Activated CD8-positive, alpha-beta memory T cell treated with anti-CD3 and anti-CD28 coated beads, Interleukin-2, amount 50 U/mL, for 24 hours (primary cell): ENCODE measurements around the gene SLCO4C1.

ENCODE experiments used
- DNase-seq: peaks from one replicate; pipeline ENCODE4 v3.0.0-alpha.2; 2020; ENCODE audit errors: extremely low read depth

Gene SLCO4C1

DNA sequence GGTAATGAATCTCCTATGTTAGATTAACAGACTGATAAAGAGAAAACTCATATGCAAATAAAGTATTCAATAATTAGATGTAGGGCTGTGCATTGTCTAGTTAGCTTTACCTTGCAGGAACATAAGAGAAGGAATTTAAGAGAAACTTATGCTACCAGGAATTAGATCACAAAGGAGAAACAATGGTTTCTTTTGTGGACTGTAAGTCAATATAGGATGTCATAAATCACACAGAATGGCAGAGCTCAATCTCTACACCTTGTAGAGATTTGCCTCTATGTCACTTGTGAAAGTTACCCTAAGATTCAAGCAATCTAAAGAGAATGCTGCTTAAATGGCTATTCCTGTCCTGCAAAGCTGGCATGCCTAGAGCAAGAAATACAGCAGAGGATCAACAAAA lies 26.0 kb downstream of the SLCO4C1 start:
- no peak for DNase-seq

DNA sequence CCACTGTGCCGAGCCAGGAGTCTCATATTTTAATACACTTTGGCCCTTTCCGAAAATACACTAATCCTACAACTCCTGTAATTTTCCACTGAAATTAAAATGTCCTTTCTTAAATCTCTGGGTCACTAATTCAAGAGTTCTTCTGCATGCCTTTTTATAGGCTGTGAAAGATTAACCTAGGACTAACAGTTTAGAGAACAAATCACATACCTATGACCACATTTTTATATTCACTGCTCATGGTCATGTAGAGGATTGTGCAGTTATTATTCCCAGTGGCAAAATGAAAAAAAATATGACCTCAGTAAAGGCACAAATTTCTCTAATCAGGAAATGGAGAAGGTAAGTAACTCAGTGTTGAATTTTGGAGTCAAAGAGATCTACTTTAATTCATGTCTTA lies 33.4 kb downstream of the SLCO4C1 start:
- no peak for DNase-seq

DNA sequence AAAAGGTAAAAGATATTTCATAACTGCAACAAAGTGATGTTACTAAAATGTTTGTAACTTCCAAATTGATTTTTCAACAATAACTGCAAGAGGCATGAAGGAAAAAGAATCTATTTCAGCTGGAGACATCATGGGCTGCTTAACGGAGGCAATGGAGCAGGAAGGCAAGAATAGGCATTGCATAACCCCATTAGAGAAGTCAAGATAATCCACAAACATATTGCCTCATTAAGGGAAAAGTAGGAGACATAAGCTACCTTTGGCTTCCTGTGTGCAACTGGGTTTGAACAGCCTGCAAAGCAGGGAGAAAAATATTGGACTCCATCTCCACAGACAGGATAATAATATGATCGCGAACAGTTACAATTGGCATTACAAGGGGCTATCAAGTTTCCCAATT lies 46.7 kb downstream of the SLCO4C1 start:
- no peak for DNase-seq

DNA sequence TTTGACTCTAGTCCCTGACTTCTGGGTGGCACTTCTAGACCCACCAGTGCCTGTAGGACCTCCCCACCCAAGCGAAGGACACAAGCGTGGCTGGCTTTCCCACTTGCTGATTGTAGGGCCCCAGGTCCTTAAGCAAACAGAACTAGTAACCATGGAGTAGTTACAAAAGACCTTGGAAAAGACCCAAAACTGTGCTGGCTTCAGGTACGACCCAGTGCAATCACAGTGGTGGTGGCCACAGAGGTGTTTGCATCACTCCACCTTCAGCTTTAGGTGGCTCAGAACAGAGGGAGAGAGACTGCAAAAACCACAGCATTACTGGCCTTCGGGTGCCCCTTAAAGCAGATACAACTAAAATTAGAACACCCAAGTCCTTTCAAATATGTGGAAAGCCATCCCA lies 52.9 kb downstream of the SLCO4C1 start:
- no peak for DNase-seq

DNA sequence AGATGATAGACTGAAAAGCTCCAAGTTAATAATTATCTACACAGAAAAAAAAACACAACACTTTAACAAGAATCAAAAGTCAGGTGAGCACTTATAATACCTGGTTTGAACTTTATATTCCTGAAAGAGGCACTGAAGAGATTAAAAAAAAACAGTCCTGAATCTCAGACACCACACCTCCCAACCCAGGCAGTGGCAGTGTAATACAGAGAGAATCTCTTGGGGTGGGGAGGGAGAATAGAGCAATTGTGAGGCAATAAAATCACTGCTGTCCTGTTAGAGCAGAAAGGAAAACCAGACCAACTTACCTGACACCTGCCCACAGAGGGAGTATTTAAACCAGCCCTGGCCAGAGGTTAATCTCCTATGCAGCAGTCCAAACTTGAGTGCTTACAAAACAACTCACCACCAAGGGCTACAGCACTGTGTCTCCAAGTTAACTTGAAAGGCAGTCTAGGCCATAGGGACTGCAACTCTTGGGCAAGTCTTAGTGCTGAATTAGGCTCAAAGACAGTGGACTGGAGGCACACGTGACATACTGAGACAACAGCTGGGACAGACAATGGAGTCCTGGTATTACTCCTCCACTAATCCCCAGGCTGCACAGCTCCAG lies 54.2 kb downstream of the SLCO4C1 start:
- no peak for DNase-seq

DNA sequence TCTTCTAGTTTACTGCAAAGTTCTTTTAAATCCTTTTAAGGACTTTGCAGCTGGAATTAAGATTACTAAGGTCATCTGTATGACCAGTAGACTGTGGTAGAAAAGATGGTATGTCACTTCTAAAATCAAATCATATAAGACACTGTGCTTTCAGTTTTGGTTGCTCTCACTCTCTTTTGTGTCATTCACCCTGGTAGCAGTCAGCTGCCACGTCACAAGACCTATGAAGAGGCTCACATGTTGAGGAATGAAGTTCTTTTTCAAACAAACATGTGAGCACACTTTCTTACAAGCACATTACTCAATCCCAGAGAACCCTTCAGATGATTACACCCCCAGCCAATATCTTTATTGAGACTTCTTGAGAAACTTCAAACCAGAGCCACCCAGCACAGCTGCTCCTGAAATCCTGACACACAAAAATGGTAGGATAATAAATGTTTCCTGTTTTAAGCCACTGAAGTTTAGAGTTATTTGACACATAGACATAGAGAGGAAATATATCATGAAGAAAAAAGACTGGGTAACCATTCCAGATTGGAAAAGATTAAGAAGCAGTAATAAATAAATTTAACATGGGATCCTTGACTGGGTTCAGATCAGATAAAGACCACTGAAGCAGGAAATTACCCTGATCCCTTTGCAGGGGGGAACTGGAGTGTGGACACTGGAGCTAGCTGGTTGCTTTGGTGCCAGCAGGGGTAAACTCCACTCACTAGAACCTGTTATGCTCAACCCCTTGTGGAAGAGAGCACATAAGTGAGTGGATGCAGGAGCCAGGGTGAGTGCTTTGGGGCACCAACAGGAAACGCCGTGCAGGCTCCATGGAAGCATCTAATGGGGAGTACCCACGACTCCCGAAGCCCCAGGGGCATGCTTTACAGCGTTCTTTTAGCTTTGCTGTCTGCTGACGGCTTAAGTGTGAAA lies 64.1 kb downstream of the SLCO4C1 start:
- DNase-seq = no peak

DNA sequence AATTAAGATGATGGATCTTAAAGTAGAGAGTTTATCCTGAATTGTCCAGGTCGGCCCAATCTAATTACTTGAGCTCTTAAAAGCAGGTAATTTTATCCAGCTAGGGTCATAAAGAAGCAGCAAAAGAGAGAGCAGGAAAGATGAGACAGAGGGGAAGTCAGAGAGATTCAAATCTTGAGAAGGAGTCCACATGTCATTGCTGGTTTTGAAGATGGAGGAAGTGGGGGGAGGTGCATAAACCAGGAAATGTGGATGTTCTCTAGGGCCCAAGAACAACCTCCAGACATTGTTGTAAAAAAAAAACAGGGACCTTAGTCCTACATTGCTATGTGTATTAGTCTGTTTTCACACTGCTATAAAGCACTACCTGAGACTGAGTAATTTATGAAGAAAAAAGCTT lies 66.4 kb downstream of the SLCO4C1 start:
- DNase-seq = no peak

DNA sequence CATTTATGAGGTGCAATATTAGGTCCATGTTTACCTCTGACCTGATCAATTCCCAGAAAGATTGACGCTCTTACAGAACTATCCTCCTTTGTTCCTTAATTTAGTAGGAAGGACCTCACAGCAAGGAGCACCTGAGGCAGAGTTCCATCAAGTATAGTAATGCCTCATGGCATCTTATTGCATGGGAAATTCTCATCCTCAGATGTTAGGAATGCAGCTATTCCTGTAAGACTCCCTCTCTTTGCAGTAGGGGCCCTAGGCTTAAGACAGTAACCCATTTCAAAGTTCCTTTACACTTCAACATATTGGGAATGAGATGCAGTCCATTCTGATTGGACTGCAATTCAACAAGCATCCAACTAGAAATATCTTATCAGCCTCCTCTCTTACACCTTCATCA lies 69.8 kb downstream of the SLCO4C1 start:
- no peak for DNase-seq

DNA sequence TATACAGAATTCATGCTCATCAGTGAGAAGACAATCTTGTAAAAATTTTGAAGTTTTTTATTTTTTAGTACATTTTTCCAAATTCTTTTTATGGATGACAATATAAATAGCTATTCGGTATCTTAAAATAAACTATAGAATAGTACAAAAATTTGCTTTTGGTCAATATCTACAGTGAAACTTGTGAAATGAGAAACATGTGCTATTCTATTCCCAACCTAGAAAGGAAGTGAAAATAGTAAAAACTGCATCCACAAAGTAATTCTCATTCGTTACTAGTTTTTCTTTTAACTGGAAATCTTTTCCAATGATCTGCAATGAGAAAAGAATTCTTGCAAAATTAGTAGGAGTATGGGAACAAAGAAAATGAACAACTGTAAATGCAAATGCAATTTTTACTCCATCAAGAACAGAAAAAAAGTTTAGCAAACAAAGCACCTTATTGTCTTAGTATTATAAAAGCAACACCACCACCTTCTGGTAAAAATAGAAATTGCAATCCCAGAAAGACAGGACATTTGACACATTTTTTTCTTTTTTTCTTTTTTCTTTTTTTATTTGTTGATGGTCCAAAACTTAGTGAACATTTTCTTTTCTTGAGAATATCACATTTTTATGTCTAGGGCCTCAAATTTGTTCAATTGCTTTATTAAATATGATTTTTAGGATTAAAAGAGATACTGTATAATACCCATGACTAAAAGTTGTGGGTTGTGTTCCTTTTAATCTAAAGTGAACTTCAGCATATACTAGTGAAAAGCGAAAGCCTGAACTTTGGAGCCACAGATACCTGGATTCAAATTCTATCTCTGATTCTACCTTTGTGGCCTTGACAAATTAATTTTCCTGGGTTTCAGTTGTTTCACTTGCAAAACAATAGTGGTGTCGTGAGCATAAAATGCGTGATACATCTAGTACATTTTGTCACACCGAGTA lies 72.3 kb downstream of the SLCO4C1 start:
- no peak for DNase-seq

DNA sequence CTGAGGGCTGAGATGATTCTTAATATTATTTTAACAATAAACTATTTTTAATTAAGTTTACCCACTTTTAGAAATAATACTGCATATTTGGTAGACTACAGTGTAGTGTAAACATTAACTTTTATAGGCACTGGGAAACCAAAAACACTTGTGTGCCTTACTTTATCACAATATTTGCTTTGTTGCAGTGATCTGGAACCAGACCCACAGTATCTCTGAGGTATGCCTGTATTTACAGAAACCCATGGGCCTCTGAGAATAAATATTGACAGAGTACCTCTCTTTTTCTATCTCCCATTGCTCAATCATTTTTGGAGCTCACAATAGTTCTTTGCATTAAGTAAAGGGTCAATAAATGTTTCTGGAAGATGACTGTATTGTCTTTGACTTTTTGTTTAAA lies 73.3 kb downstream of the SLCO4C1 start:
- DNase-seq = no peak

DNA sequence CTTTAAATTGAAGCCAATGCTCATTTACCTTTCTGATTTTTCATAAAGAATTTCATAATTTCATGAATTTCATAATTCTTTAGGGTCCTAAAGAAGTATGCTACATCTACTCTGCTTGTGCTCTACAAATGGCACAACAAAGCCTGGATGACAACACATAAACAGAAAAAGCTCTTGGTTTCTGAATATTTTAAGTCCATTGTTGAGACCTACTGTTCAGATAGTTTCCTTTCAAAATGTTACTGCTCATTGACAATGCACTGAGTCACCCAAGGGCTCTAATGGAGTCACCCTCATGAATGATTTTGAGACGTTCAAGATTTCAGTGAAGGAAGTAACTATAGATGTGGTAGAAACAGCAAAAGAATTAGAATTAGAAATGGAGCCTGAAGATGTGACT lies 74.1 kb downstream of the SLCO4C1 start:
- no peak for DNase-seq

DNA sequence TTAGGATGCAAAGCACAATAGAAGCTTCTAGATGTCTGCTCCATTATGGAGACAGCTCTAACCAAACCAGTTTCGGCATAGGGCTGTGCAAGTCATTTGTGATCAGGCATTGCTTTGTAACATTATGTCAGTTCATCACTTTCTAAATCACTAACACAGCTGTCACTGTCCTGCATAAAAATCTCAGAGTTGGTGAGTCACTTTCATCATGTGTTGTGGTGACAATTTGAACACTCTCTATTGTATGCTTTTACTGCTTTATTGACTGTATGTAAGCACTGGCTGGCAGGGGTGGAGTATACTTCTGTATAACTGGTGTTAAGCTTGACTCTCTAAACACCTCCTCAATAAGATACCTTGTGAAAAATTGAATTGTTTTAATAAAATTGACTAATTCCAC lies 77.9 kb downstream of the SLCO4C1 start:
- no peak for DNase-seq

DNA sequence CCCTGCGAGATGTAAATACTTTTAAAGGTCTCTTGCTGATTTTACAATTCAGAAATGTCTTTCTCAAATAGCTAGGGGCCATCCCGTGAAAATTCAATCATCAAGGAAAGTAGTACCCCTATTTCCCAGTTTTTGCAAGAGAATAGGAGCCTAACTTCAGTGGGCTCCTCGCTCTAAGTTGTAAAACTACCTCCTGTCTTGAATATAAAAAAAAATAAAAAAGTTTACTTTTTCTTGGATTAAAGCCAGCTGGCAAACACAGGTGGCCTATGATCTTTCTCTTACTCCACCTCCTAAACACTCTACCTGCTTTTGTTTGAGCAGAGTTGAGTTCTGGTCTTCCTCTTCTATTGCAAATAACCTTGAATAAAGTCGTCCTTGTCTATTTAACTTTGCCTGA lies 79.4 kb downstream of the SLCO4C1 start:
- DNase-seq = no peak

DNA sequence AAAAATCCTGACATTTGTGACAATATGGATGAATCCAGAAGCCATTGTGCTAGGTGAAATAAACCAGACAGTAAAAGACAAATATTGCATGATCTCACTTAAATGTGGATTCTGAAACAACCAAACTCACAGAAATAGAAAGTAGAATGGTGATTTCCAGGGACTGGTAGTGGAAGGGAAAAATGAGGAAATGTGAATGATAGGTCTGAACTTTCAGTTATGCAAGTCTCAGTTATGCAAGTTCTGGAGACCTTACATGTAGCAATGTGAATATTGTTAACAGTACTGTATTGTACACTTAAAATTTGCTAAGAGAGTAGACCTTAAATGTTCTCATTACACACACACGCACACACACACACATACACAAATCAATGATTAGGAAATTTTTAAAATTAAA lies 84.9 kb downstream of the SLCO4C1 start:
- DNase-seq = no peak

DNA sequence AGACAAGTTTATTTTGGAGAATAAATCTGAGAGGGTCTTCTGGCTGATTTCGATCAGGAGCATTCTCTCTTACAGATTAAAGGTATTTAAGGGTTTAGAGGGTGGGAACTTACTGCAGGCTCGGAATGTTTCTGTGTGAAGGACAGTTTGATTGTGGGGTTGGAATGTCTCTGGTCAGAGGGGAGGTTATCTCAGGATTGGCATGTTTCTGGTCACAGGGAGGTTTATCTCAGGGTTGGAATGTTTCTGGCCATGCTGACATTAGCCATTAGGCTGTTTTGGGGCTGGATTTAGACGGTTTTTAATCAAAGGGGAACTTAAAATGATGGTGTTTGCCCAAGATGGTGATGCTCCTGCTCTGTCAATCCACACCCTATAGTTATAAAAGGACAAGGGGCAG lies 95.2 kb downstream of the SLCO4C1 start:
- no peak for DNase-seq

DNA sequence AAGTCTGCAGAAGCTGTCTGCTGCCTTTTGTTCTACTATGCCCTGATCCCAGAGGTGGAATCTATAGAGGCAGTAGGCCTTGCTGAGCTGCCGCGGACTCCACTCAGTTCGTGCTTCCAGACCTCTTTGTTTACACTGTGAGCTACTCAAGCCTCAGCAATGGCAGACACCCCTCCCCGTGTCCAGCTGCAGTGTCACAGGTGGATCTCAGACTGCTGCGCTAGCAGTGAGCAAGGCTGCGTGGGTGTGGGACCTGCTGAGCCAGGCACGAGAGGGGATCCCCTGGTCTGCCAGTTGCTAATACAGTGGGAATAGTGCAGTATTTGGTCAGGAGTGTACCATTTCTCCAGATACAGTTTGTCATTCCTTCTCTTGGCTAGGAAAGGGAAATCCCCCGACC lies 99.6 kb downstream of the SLCO4C1 start:
- no peak for DNase-seq
